NCI-H2196 (cell line): ENCODE measurements around the gene IL22RA1.
A peak's percentile ranks its signal among the peaks of the same experiment; 100 is the strongest.

ENCODE experiments used
- DNase-seq: peaks from one replicate; lab custom pipeline; 2025; ENCODE audit not compliant: unreplicated experiment; lab: John Stamatoyannopoulos, UW

The IL22RA1 gene

DNA sequence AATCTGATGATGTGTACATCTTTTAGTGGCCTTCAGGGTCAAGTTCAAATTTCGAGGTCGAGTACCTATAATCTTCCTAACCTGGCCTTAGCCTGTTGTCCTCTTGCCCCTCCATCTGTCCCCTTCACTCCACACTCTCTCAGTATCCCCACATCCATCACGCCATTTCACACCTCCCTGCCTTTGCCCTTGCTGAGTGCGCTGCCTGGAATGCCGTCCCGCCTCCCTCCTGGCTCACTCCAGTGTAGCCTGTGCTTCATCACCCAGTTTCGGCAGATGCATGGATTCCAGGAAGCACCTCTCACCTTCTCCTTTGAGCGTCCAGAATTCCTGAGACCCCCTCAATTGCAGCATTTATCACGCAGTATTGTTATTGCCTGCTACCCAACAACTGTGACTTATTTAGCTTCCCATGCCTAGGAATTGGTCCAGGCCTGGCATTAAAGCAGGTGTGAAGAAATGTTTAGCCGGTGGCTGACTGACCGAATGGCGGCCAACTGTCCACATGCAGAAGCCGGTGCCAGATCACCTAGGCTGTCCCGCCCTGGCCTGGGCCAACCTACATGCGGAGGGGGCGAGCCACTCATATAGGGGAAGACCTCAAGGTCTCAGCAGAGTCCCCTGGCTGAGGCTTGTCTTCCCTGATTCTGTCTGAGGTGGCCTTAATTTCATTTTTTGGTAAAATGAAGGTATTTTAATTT lies 65.5 kb downstream of the IL22RA1 start:
- no peak for DNase-seq

DNA sequence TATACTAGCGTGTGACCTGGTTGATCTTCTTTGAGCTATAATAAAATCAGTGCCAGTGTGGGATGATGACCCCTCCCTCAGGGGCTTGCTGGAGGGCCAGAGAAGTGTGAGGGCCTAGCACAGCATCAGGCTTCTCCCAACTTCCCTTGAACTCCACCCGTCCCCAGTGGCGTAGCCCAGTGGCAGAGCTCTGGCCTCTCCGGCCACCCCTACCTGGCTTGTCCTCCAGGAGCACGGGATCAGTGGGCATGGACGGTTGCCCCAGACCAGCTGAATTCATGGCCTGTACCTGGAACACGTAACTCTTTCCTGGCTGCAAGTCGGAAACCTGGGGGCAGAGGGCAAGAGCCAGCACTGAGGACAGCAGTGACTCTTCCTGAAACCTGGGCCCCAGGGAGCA lies 67.0 kb downstream of the IL22RA1 start:
- no peak for DNase-seq

DNA sequence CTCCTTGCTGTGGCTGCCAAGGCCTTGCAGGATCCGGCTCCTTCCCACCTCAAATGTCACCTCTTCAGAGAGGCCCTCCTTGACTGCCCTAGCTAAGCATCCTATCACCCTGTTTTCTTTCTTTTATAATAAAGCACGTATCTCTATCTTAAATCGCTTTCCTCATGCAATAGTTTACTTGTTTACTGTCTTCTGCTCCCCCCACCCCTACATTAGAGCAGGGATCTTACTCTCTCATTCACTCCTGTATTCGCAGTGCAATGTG lies 67.4 kb downstream of the IL22RA1 start:
- DNase-seq, result no peak

DNA sequence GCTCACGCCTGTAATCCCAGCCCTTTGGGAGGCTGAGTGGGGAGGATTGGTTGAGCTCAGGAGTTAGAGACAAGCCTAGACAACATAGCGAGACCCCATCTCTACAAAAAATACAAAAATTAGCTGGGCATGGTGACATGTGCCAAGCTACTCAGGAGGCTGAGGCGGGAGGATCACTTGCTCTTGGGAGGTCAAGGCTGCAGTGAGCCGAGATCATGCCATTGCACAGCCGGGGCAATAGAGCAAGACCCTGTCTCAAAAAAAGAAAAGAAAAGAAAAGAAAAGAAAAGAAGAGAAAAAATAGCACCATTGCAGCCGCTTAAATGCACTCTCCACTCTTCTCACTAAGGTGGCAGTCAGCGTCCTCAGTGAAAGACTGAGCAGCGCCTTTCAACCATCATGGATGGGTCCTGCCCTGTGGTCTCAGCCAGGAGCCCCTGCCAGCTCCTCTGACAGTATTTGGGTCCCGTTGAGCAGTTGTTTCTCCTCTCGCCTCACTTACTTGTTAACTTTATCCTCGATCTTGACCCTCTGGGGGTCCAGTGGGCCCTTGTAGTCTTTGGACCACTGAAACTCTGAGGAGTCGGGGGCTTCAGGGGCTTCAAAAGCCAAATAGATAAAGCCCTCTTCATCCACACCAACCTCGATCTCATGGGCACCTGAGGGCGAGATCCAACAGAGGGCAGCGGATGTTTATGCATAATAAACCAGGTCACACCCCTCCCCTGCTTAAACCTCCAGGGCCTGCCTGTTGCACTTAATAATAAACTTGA lies 67.9 kb downstream of the IL22RA1 start:
- DNase-seq, result no peak

DNA sequence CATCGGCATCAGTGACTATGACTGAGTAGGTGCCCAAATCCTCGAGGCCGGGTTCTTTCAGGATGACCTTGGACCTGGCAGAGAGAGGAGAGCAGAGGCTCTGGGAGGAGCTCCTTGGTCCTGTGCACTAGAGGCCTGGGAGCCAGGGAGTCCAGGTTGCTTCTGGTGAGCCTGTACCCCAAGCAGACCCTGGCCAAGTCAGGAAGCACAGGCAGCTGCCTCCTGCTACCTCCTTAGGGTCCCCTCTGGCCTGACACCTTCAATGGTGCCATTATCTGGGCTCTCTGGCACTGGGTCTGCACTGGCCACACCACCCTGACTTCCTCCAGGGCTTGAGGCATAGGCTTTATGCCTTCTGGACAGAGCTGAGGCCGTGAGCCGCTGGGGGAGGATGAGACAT lies 68.7 kb downstream of the IL22RA1 start:
- no peak for DNase-seq

DNA sequence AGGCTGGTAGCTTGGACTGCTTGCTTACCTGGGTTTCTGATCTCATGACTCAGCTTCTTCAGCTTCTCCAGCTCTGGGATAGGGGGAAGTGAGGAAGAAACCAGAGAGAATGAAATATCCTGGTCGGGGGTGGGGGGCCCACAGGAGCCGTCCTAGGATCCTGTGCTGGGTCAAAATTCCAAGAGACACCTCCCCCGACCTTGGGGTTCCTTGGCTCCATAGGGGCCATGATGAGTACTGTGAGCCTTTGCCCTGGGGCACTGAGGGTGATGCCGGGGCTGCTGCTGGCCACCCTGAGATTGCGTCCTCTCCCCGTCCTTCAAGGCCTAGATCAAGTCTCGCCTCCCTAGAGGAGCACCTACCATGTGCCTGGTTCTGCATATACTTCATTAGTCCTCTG lies 71.0 kb downstream of the IL22RA1 start:
- no peak for DNase-seq

DNA sequence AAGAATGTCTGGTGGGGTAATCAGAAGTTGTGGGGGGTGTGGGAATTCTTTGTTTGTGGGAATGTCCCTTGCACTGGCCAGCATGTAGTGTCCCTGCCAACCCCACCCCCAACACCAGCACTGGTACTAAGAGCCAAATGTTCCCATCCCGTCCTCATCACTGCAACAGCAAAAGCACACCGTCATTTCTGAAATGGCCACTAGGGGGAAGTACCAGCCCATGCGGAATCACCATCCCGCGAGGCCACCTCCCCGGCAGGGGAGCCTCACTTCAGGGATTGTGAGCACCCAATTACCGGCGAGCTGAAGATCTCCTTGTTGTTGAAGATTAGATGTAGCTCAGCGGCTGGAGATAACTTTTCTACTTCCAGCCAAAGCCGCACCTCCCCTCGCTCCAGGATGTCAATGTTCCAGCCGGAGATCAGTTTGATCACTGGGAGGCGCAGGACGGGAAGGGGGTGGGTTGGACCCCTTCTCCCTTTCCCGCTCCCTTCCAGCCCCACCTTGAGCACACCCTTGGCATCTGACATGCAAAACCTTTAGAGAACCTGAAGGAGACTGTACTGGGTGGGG lies 72.0 kb downstream of the IL22RA1 start:
- peak; percentile 86 for DNase-seq

DNA sequence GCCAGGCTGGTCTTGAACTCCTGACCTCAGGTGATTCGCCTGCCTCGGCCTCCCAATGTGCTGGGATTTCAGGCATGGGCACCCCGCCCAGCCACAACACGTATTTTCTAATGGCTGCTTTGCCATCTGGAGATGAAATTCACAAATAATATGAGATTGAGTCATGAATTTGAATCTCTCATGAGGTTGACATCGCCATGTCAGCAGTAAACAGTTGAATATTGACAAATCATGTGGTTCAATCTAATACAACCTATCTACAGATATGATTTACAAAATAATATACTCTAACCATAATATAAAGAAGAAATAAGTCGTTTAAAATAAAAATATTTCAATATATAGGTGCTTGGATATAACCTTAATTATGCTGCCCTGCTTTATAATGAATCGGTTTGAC lies 73.1 kb downstream of the IL22RA1 start:
- DNase-seq, result no peak
